Left colon (tissue), 2 donors: ENCODE measurements around the gene FAM78B. TPM values are rescaled to one million over a fixed set of nuclear protein-coding genes. Genes with fewer than 3 reads are reported as not detected.
A peak's percentile ranks its signal among the peaks of the same experiment; 100 is the strongest.

Experiments used
- ATAC-seq: fragments of 200-7000 bp; cut with Tn5 transposase; one replicate; pipeline ENCODE4 v1.9.1; 2020; ENCODE audit warnings: mild to moderate bottlenecking, moderate library complexity
- DNase-seq, 2 donors: peaks; one replicate each; pipeline ENCODE4 v3.0.0-alpha.2; 2020
- intact Hi-C, 2 donors: fragments of 100-400 bp; cut with DNase I in 1 of 2; cut with micrococcal nuclease in 1 of 2; formaldehyde crosslinking; loops; one replicate each; pipeline versions ENCODE4 v1.11.2 to v1.14.0; 2022; cut with DNase I, micrococcal nuclease
- total RNA-seq, 2 donors: library from RNA; stranded (reverse); fragmentation: NEBNext Ultra II Directional; extraction: Animal tissue kit (Norgen Biotek cat#: 25700); gene quantifications; one replicate each; pipeline ENCODE4 v1.2.1, GENCODE V29; 2021
- donor health status: DM: no; HTN: no; CAD: no.
- donor health status: DM: yes; HTN: yes; CAD: no.

Gene FAM78B
- total RNA-seq, 2 donors from 2014 or later, result 1.0 to 1.8 TPM

DNA sequence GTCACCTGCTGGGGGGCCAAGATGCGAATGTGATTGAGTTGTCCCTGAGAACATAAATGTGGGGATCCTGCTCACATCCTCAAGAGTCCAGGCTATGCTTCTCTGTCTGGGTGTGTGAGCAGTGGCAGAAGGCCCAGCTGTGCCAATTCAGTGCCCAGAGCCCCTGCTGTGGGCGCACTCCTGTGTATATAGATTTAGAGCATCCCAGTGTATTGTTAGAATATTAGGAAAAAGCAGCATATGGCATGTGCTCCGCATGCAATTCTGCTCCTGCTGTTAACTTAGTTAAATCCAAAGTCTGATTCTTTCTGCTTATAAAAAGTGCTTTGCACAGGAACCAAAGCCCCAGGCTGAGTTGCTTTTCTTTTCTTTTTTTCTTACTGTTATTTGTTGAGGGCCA lies 37.8 kb downstream of the FAM78B start:
- intact Hi-C loops, result no loop called here
- no peak for DNase-seq
- ATAC-seq, result no peak

- DNase-seq (no peak), ATAC-seq (no peak)
- intact Hi-C loops, result no loop called here
Measured at GRCh38 chr1:166128195-166128594, 38.6 kb downstream of the FAM78B start.

DNA sequence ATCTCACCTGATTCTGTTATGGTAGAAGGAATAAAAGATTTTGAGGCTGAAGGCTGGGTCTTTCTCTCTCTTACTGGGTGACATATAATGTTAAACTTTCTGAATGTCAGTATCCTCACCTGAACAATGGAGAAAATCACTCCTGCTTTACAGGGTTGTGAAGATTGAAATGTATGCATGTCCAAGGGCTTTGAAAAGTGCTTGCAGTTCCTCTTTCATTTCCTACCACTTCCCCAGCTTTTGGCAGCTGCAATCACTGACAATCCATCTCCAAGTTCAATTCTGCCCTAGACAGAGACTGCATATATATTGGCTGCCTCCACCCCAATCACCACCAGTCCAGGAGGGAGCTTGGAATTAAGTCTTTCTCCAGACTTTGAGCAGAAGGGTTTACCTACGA lies 39.8 kb downstream of the FAM78B start:
- DNase-seq, result no peak
- intact Hi-C loops, result no loop called here
- no peak for ATAC-seq

DNA sequence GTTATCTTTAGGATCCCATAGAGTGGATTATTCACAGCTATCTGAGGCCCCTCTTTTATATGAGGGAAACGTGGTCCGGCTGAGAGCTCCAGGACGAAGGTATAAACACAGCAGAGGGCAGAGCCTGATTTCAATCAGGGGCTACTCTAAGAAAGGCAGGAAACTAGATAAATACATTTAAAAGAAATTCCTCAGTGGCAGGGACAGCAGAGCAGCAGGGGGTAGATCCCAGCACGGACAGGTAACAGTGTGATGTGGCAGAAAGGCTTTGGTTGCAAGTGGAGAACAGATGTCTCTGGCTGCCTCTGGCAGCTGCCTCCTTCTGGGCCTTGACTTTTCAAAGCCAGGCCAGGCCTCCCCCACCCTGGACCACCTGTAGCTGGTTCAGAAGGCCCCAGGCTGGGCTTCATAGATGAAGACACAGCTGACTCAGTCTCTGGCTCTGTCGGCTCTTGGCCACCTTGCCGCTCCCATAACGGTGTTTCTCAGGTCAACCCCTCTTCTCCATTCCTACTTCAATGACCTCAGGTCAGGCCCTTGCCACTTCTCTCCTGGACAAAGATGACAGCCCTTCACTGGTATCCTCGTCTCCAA lies 43.8 kb downstream of the FAM78B start:
- no peak for DNase-seq
- ATAC-seq, result no peak
- intact Hi-C loops, result no loop called here

- intact Hi-C loops, result no loop called here
- DNase-seq (no peak), ATAC-seq (no peak)
Measured at GRCh38 chr1:166121010-166121409, 45.8 kb downstream of the FAM78B start.

- ATAC-seq (no peak), DNase-seq (no peak)
- intact Hi-C loops, result no loop called here
Measured at GRCh38 chr1:166120281-166120680, 46.5 kb downstream of the FAM78B start.

GRCh38 chr1:166119471-166119965 lies 47.3 kb downstream of the FAM78B start:
- DNase-seq (no peak), ATAC-seq (no peak)
- intact Hi-C loops, result no loop called here

GRCh38 chr1:166117776-166118175 lies 49.0 kb downstream of the FAM78B start:
- intact Hi-C loops, result no loop called here

DNA sequence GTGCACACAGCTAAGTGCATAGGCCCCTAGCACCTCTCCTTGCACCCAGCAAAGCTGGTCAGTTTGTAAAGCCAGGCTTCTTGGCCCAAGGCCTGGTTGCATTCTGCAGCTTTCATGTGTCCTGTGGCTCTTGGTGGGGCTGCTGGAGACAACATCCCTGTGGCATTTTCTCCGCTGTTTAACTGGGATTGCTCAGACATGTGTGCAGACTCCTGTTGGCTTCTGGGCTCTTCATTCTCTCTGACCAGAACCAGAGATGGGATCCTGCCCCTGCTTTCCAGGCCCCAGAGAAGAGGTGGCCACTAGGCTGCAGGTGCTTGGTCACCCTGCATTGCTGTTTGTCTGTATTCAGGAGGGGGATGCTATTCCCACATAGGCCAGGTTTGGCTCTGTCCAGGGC lies 50.8 kb downstream of the FAM78B start:
- DNase-seq, result no peak
- intact Hi-C loops, result no loop called here
- no peak for ATAC-seq

More at GRCh38 chr1:166117776-166118175, 49.0 kb downstream of the FAM78B start:
- ATAC-seq, result no peak
- DNase-seq, result no peak

DNA sequence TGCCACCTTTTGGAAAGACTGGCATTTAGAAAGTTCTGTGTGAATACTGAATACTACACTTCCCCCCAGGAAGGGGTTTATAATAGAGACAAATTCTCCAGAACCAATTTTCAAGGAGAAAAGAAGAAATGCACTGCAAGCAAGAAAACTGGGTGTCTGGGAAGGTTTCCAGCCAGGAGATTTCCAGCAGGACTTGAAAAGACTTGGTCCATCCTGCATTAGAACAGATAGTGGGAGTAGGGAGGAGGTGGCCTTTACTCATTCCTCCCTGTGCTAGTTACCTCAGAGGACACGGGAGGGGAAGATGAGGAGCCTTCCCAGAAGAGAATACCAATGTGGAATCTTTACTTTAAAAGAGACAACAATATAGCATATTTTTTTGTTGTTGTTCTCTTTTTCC lies 52.4 kb downstream of the FAM78B start:
- ATAC-seq (no peak), DNase-seq (no peak)
- intact Hi-C loops, result no loop called here

- intact Hi-C loops, result no loop called here
- ATAC-seq, result no peak
- no peak for DNase-seq
Measured at GRCh38 chr1:166113630-166114029, 53.2 kb downstream of the FAM78B start.

GRCh38 chr1:166113031-166113430 lies 53.8 kb downstream of the FAM78B start:
- intact Hi-C loops, result no loop called here
- ATAC-seq (no peak), DNase-seq (no peak)

GRCh38 chr1:166112425-166112824 lies 54.4 kb downstream of the FAM78B start:
- ATAC-seq (no peak), DNase-seq (no peak)
- intact Hi-C loops, result no loop called here

- intact Hi-C loops, result no loop called here
- DNase-seq (no peak), ATAC-seq (peak; percentile 37)
Measured at GRCh38 chr1:166111430-166111829, 55.4 kb downstream of the FAM78B start.

DNA sequence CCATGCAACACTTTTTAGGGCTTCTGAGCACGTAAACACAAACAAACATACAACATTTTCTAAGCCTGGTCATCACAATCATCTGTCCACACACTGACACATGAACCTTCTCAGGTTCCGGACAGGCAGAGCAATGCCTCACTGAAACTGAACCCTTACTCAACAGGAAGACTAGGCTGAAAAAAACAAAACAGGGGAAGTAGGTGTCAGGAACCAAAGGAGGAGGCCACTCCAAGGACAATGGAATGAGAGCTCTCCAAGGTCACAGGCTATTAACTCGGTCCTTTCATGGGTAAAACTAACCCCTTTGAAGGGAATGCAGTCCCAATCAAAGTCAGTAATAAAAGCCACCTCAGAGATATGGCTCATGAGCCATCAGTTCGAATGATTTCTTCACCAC lies 76.6 kb downstream of the FAM78B start:
- intact Hi-C loops, result no loop called here
- DNase-seq, result no peak
- ATAC-seq, result no peak

DNA sequence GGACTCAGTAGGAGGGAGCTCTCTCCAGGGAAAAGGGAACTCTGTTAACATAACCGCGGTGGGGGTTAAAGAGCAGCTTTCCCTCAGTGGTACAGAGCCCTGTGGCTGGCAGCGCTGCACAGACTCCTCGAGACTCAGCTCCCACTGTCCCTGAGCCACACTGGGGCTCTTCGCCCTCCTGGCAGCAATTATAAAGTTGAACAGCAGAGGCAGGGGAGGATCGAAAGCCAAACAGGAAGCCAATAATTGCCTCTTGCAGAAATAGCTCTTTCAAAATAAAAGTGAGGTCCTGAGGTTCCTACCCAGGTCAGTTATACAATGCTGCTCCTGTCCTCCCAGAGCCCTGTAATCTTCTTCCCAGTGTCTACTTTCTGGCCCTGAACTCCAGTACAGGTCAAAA lies 77.0 kb downstream of the FAM78B start:
- intact Hi-C loops, result no loop called here
- DNase-seq, result no peak
- ATAC-seq, result no peak

DNA sequence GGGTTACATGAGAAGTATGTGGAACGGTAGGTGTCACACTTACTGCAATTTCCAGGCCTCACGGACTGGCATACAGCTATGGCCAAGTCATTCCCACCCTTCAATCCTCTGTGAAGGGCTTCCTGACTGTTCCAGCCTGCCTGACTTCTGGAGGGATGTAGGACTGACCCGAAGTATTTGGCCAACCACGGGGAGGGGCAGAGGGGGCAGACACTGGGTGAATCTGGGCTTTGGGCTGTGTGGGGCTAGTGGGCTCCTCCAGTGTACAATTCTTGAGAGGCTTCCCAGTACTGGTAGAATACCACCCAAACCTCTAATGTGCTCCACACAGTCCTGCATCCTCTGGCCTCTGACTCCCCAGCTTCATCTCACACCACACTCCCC lies 78.2 kb downstream of the FAM78B start:
- ATAC-seq, result no peak
- DNase-seq, result no peak
- intact Hi-C loops, result no loop called here

DNA sequence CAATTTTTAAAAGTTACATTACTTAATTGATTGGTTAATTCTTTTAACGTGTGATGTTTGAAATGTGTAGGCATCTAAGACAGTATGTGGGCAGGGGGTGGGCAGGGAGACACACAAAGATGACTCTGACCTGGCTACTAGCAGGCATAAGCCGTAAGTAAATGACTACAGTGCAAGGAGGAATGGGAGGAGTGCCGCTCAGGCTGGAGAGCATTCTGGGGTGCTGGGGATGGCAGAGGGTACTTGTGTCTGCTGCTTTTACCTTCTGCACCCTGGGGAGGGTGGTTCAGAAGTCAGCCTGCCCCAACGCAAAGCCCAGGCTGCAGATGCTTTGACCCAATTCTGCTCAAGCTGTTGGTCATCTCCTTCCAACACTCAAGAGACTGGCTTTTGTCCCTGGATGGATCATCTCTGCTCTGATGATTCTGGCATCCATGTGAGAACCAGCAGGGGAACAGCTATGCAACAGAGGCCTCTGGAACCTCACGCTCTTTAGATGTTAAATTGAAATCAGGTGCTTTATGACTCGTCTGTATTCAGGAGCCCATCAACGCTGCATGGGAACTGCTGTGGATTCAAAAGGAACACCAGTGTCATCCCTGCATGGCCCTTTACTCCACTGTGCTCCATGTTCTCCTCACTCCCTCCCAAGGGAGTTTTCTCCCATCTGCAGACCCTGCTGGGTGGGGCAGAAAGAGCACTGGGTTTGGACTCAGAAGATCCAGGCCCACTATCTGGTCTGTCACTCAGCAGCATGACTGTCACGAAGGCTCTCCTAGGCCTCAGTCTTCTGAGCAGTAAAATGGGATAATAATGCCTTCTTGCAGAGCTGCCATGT lies 78.8 kb downstream of the FAM78B start:
- DNase-seq, result no peak
- intact Hi-C loops, result no loop called here
- ATAC-seq, result no peak

DNA sequence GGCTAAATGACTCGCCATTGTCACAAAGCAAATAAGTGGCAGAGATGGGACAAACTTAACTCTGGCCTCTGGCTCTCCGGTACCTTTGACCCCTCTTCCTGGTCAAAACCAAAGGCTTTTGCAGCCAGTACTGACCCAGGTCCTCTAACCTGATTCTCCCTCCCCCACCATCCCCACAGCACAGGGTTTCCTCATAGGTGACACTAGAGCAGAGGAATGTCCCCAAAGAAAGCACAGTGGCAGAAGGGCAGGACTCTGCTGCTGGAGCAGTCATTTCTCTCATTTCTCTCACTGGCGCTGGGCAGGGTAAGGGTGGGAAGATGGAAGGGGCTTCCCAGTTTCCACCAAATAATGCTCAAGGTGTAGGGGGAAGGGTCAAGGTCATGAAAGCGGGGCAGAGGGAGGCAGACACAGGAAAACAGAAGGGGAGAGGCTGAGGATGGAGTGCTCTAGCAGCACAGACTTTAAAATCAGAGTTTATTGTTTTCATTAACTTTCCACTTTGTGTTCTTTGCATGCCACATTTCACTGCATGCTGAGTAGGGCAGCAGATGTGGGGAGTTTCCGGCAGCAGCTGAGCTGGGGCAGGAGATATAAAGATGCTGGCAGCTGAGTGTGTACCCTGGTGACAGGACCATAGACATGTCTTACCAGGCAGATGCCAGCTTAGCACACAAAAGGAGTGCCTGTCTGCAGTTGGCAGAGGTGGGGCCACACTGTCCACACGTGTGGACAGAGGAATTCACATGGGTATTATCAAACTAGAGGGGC lies 80.5 kb downstream of the FAM78B start:
- DNase-seq, result no peak
- ATAC-seq, result no peak
- intact Hi-C loops, result no loop called here

GRCh38 chr1:166084613-166085012 lies 82.2 kb downstream of the FAM78B start:
- ATAC-seq, result no peak
- intact Hi-C loops, result no loop called here
- DNase-seq, result no peak
